Fibroblast of pulmonary artery (primary cell): ENCODE data around the gene CMTM6.
"Not testable (repeated sequence)": the region's sequence is repeated elsewhere in the genome, so short reads cannot be mapped to it uniquely, and the experiment has no call there.

ENCODE experiments used
- DNase-seq: peaks from one replicate; pipeline ENCODE4 v3.0.0-alpha.2; 2010; ENCODE audit warnings: low read depth
- H3K4me3 ChIP-seq: replicated peaks from 2 replicates; pipeline ENCODE4 v1.5.1; 2011; ENCODE audit warnings: low read depth, mild to moderate bottlenecking, control low read depth, low read length, moderate library complexity
- TF ChIP-seq, protein P1 (sequence below): IDR thresholded peaks from 2 replicates; pipeline ENCODE4 v1.5.1; 2011; ENCODE audit warnings: mild to moderate bottlenecking, control low read depth, low read length, inconsistent platforms; ENCODE audit errors: missing control alignments

Gene CMTM6

DNA sequence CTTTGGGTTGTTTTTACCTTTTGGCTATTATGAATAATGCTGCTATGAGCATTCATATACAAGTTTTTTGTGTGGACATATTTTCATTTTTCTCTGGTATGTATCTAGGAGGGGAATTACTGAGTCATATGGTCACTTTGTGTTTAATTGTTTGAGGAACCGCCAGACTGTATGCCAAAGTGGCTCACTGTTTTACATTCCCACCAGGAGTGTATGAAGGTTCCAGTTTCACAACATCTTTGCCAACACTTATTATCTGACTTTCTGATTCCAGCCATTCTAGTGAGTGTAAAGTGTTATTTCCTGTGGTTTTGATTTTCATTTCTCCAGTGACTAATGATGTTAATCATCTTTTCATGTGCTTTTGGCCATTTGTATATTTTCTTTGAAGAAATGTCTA, 59.2 kb downstream of the CMTM6 start:
- peak; percentile 86 for DNase-seq

DNA sequence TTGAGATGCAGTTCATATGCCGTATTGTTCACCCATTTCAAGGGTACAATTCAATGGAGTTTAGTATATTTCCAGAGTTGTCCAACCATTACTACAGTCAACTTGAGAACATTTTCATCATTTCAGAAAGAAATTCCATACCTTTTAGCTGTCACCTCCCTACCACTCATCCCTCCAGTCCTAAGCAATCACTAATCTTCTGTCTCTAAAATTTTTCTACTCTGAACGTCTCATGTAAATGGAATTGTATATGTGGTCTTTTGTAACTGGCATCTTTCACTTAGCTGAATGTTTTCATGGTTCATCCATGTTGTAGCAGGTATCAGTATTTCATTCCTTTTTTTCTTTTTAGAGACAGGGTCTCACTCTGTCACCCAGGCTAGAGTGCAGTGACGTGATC, 59.9 kb downstream of the CMTM6 start:
- no peak overlapping the region for H3K4me3 ChIP-seq
- no peak for DNase-seq

More for the DNA sequence above, 59.2 kb downstream of the CMTM6 start:
- H3K4me3 ChIP-seq: no peak overlapping the region
- TF ChIP-seq, protein P1, sequence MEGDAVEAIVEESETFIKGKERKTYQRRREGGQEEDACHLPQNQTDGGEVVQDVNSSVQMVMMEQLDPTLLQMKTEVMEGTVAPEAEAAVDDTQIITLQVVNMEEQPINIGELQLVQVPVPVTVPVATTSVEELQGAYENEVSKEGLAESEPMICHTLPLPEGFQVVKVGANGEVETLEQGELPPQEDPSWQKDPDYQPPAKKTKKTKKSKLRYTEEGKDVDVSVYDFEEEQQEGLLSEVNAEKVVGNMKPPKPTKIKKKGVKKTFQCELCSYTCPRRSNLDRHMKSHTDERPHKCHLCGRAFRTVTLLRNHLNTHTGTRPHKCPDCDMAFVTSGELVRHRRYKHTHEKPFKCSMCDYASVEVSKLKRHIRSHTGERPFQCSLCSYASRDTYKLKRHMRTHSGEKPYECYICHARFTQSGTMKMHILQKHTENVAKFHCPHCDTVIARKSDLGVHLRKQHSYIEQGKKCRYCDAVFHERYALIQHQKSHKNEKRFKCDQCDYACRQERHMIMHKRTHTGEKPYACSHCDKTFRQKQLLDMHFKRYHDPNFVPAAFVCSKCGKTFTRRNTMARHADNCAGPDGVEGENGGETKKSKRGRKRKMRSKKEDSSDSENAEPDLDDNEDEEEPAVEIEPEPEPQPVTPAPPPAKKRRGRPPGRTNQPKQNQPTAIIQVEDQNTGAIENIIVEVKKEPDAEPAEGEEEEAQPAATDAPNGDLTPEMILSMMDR: no peak

DNA sequence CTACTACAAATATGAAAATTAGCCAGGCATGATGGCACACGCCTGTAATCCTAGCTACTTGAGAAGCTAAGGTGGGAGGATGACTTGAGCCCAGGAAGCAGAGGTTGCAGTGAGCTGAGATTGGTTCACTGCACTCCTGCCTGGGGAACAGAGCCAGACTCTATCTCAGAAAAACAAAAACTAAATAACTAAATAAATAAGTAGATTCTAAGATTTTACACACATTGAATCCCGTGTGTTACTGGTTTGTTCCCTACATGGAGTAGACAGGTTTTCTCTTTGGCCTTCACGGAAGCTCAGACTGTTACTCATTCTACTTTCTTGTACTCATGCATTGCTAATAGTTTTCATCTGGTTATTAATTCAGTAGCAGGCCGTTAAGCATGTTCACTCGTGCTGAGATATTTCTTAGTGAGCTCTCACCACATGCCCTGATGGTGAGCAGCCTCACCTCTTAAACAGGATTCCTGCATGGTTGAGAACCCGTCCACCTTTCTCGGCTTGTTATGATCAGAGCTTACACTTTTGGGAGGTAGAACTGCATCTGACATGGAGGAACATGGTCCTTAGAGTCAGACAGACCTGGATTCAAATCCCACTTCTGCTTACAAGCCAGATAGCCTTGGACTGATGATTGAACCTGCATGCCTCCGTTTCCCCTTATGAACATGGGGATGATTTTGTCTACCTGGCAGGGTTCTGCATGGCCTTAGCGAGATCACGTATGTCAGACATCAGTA, 61.9 kb downstream of the CMTM6 start:
- DNase-seq: no peak
- H3K4me3 ChIP-seq: no peak overlapping the region
- TF ChIP-seq, protein P1: no peak

More for the DNA sequence above, 59.9 kb downstream of the CMTM6 start:
- TF ChIP-seq, protein P1: no peak

DNA sequence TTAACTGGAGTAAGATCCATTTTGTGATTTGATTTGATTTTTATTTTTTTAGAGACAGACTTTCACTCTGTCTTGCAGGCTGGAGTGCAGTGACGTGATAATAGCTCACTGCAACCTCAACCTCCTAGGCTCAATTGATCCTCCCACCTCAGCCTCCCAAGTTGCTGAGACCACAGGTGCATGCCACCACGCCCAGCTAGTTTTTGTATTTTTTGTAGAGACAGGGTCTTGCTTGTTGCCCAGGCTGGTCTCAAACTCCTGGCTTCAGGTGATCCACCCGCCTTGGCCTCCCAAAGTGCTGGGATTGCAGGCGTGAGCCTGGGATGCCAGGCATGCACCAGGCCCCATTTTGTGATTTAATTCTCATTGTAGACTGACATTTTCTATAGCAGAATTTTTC, 63.2 kb downstream of the CMTM6 start:
- not testable (repeated sequence) for DNase-seq, H3K4me3 ChIP-seq

DNA sequence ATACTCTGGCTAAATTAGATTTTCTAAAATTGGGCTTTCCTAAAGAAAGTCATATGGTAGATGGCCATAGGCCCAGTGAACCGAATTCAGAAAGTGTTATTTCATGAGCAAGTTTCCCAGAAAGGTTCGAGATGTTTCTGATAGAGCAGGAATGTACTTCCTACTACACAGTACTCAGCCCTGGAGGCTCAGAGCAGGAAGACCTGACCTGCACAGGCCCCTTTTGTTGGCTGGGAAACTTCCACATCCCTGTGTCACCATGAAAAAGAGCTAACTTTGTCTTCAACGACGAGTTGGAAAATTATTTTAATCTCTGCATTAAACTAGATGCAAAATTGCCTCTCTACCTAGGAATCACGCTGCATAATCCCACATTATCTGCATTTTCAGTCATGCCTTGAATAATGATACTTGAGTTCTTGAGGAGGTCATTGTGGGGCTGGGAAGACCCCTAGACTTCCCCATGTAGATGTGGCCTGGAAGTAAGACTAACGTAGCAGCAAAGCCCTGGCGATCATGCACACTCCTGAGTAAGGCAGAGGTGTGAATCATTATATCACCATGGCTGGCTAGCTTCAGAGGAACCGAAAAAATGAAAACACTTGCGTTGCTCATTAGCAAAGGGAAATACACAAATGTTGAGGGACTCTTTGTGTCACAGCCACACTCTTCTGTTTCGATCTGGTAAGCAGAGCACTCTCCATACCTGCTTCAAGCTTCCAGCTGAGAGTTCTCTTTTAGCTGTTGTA, 63.9 kb downstream of the CMTM6 start:
- no peak overlapping the region for H3K4me3 ChIP-seq
- peak; percentile 53 for DNase-seq
- TF ChIP-seq, protein P1: no peak

DNA sequence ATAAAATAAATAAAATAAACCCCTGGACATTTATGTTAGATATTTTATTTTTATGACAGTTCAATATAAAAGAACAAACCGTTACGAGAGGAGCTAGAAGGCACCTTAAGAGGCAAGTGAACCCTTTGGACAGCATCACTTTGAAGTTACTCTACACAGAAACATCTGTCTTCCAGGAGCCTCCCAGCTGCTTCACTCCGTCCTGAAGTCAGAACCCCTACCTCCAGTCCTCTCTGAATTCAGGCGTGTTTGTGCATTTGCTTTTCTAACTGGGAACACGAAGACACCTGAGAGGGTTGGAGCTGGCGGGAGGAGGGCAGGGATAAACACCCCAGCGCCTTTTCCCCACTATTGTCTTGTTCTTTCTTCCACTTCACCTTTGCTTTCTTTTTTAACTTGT, 64.8 kb downstream of the CMTM6 start:
- TF ChIP-seq, protein P1: no peak
- no peak for DNase-seq

DNA sequence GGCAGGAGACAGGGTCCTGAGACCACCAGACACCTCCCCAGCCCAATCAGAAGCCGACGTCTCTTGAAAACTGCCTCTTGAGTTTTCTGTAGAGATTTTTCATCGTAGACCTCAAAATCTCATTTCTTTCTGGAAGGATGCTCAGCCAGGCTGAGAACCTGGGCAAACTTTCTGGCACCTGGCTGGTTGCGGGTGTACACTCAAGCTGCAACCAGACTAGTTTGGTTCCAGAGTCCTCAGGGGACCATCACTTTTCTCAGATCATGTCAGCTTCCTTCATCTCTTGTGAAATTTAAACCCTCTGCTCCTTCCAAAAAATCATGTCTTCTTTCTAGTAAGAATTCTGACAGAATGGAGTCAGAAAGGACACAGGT, 65.8 kb downstream of the CMTM6 start:
- H3K4me3 ChIP-seq: no peak overlapping the region
- DNase-seq: no peak
- TF ChIP-seq, protein P1: no peak

More for the DNA sequence above, 64.8 kb downstream of the CMTM6 start:
- H3K4me3 ChIP-seq: no peak overlapping the region
